K562 (cell line): ENCODE results near the gene HMGN1. TPM values are rescaled to one million over a fixed set of nuclear protein-coding genes. Genes with fewer than 3 reads are reported as not detected.

Experiments used
- CAMTA2 ChIP-seq: fragments of 250-450 bp; sonication (Bioruptor Pico); conservative IDR thresholded peaks from 2 replicates; pipeline ENCODE4 v1.5.1; 2022
- CBX8 ChIP-seq: fragments of 200-600 bp; sonication (generic); IDR thresholded peaks from 2 replicates; pipeline ENCODE4 v1.6.1; 2012; ENCODE audit warnings: borderline replicate concordance, mixed run types, low read depth, mild to moderate bottlenecking, moderate library complexity, mixed read lengths, low read length, control low read depth, inconsistent platforms; ENCODE audit not compliant: poor library complexity, severe bottlenecking; ENCODE audit errors: extremely low read depth
- ETS2 ChIP-seq: IDR thresholded peaks from 2 replicates; pipeline ENCODE4 v1.6.1; 2016; ENCODE audit warnings: borderline replicate concordance, missing genetic modification characterization, mild to moderate bottlenecking, moderate library complexity, missing compliant biosample characterization; ENCODE audit not compliant: poor library complexity, severe bottlenecking
- FOXP4 ChIP-seq: sonication (generic); formaldehyde crosslinking; IDR thresholded peaks from 2 replicates; pipeline ENCODE4 v1.8.0; 2022; ENCODE audit warnings: mild to moderate bottlenecking, missing genetic modification reagents, borderline replicate concordance
- GMEB1 ChIP-seq: fragments of 250-450 bp; sonication (Bioruptor Pico); IDR thresholded peaks from 2 replicates; pipeline ENCODE4 v1.4.0; 2020; ENCODE audit warnings: mild to moderate bottlenecking
- HDAC1 ChIP-seq, 2 experiments: fragments of 450-650 bp; IDR thresholded peaks; 2 replicates each; pipeline ENCODE4 v1.6.1; 2016 to 2017; ENCODE audit warnings: inconsistent platforms in 1 of 2, mild to moderate bottlenecking in 1 of 2, moderate library complexity in 1 of 2
- NBN ChIP-seq: fragments of 450-650 bp; IDR thresholded peaks from 2 replicates; pipeline ENCODE4 v1.6.1; 2016; ENCODE audit warnings: low read depth, mild to moderate bottlenecking
- PHF20 ChIP-seq: fragments of 450-650 bp; IDR thresholded peaks from 2 replicates; pipeline ENCODE4 v1.6.1; 2018; ENCODE audit not compliant: partially characterized antibody
- TAF9B ChIP-seq: fragments of 450-650 bp; IDR thresholded peaks from 2 replicates; pipeline ENCODE4 v1.6.1; 2018; ENCODE audit warnings: mild to moderate bottlenecking; ENCODE audit not compliant: partially characterized antibody
- TBP ChIP-seq: optimal IDR thresholded peaks from 2 replicates; pipeline ENCODE3; 2011; ENCODE audit warnings: low read depth, low read length, improper control_type of control experiment
- U2AF2 ChIP-seq: fragments of 200-400 bp; formaldehyde crosslinking; optimal IDR thresholded peaks from 2 replicates; pipeline ENCODE3; 2017; ENCODE audit warnings: low read depth, mild to moderate bottlenecking, low read length
- ZC3H4 ChIP-seq: sonication (generic); formaldehyde crosslinking; IDR thresholded peaks from 2 replicates; pipeline ENCODE4 v1.9.0; 2021; ENCODE audit warnings: missing genetic modification reagents, borderline replicate concordance
- ZNF76 ChIP-seq: fragments of 250-450 bp; sonication (Bioruptor Pico); IDR thresholded peaks from 2 replicates; pipeline ENCODE4 v1.4.0; 2020; ENCODE audit warnings: mild to moderate bottlenecking, moderate library complexity, borderline replicate concordance
- ZSCAN29 ChIP-seq: fragments of 450-650 bp; IDR thresholded peaks from 2 replicates; pipeline ENCODE4 v1.6.1; 2017
- polyA plus RNA-seq, 8 experiments: library from polyadenylated mRNA; depleted of rRNA in 4 of 8; stranded (reverse) in 5 of 8; unstranded in 3 of 8; fragments of >200 nt; fragmentation: Nextera tagmentation in 2 of 8; fragmentation: Illumina TruSeq in 1 of 8; extraction: Ambion mirVana in 2 of 8; extraction: Trizol in 1 of 8; gene quantifications; 2 replicates each; pipeline versions ENCODE4 v1.2.1 to v1.2.3, GENCODE V29; 2011 to 2014; ENCODE audit warnings: inconsistent platforms in 1 of 8, missing spikeins in 1 of 8
- total RNA-seq, 7 experiments: library from RNA; depleted of rRNA in 6 of 7; stranded (reverse); fragments of >200 nt in 6 of 7; fragmentation: Illumina TruSeq in 2 of 7; extraction: Trizol in 2 of 7; gene quantifications; 2 replicates each; pipeline versions ENCODE4 v1.2.1 to v1.2.3, GENCODE V29; 2011 to 2021; ENCODE audit warnings: low replicate concordance in 1 of 7
- TF ChIP-seq, protein P1 (sequence below): fragments of 200-800 bp; sonication (Bioruptor generic); IDR thresholded peaks from 2 replicates; pipeline ENCODE4 v1.6.1; 2017; ENCODE audit warnings: missing genetic modification characterization, missing compliant biosample characterization

Gene HMGN1
- total and polyA plus RNA-seq, 9 of the 15 experiments (the other 6 are each of a cell fraction or from before 2014, with no cell fraction given): 124 to 626 (median 498) TPM

DNA sequence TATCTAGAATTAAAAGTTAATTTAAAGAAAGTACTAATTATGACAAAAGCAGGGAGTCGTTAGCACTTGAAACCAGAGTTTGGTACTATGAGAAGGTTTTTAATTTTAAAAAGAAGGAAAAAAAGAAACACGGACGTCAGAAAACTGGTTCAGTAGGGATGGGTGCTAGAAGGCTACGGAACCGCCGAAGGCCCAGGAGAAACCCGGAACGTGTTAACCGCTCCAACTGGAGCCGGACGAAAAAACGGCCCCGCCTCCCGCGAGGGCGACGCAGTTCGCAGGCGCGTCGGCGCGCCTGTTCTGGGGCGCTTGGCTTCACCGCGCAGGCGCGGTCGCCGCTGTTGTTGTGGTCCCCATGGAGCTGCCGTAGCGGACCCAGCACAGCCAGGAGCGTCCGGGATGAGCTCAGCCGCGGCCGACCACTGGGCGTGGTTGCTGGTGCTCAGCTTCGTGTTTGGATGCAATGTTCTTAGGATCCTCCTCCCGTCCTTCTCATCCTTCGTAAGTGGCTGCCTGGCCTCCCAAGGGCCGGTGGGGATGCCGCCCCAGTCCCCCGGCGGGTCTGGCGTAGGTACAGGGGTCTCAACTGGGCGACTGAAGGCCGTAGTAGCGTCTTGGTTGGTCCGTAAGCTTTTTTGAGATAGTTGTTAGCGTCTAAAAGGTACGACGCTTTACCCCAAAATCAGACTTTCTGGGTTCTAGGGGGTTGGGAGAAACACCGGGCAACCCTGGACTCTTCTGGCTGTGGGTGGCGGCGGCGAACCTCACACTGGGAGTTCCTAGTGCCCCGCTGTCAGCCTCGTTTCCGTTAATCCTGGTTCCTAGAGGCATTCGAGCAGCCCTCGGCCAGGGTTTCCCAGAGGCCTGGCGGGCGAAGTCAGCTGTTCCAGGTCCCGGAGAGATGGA is 31.4 kb upstream of the HMGN1 start (continued):
- peak; percentile 79 for TF ChIP-seq GMEB1 (CRISPR knock-in tag)
- TF ChIP-seq ETS2: no peak
- no peak for TF ChIP-seq NBN
- no peak; the same call in 1 of the 2 replicates for TF ChIP-seq ZC3H4
- TF ChIP-seq ZSCAN29: no peak
- TF ChIP-seq TBP: peak; percentile 65
- TF ChIP-seq CAMTA2 (CRISPR knock-in tag): no peak
- peak; percentile 74 for TF ChIP-seq PHF20
- TF ChIP-seq HDAC1 (IDR thresholded peaks at IDR 0.05): peak in 1 of 2 experiments; percentile 83; a peak in 1 of 4 replicates
- TF ChIP-seq CBX8: no peak
- no peak for TF ChIP-seq TAF9B
- TF ChIP-seq, protein P1, sequence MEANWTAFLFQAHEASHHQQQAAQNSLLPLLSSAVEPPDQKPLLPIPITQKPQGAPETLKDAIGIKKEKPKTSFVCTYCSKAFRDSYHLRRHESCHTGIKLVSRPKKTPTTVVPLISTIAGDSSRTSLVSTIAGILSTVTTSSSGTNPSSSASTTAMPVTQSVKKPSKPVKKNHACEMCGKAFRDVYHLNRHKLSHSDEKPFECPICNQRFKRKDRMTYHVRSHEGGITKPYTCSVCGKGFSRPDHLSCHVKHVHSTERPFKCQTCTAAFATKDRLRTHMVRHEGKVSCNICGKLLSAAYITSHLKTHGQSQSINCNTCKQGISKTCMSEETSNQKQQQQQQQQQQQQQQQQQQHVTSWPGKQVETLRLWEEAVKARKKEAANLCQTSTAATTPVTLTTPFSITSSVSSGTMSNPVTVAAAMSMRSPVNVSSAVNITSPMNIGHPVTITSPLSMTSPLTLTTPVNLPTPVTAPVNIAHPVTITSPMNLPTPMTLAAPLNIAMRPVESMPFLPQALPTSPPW (CRISPR knock-in tag): peak; percentile 83; the same call in 1 of the 2 replicates
- TF ChIP-seq FOXP4: 0 out of 2 replicates have a peak, but pooled peaks have one; percentile 67
- TF ChIP-seq U2AF2: no peak
- TF ChIP-seq ZNF76 (CRISPR knock-in tag): no peak
